GM18868 (cell line): Measurements from ENCODE around the gene RNF180.
"Not testable (repeated sequence)": the region's sequence is repeated elsewhere in the genome, so short reads cannot be mapped to it uniquely, and the experiment has no call there.

Source experiments
- ATAC-seq: cut with Tn5 transposase; IDR thresholded peaks from one replicate; pipeline ENCODE4 v1.9.1; 2021; ENCODE audit warnings: mild to moderate bottlenecking, moderate library complexity; ENCODE audit not compliant: unreplicated experiment

The RNF180 gene

DNA sequence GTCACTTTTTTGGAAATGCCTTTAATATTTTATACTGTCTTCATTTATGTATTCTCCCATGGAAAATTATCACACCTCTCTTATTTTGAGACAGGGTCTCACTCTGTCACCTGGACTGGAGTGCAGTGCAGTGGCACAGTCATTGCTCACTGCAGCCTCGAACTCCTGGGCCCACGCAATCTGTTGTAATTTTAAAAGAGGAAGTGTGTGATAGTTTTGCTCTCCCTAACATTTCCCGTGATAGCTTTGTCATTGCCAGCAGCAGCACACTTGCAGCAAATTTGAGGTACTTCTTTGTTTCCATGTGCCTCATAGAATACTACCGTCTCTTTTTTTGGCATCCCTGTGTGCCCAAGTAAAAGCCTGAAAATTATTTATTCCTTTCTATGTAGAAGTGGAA, 103.5 kb downstream of the RNF180 start:
- ATAC-seq, result no peak

DNA sequence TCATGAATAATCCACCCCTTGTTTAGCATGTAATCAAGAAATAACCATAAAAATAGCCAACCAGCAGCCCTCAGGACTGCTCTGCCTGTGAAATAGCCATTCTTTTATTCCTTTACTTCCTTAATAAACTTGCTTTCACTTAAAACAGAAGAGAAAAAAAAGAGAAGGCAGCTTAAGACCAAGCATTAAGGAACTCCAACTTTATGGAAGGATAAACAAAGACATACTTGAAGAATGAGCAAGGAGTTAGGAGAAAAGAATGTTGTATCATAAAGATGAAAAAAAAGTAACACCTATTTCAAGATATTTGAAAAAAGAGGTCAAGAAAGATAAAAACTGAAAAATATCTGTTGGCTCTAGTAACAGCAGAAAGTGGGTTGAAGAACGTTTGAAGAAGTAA, 107.6 kb downstream of the RNF180 start:
- no peak for ATAC-seq

DNA sequence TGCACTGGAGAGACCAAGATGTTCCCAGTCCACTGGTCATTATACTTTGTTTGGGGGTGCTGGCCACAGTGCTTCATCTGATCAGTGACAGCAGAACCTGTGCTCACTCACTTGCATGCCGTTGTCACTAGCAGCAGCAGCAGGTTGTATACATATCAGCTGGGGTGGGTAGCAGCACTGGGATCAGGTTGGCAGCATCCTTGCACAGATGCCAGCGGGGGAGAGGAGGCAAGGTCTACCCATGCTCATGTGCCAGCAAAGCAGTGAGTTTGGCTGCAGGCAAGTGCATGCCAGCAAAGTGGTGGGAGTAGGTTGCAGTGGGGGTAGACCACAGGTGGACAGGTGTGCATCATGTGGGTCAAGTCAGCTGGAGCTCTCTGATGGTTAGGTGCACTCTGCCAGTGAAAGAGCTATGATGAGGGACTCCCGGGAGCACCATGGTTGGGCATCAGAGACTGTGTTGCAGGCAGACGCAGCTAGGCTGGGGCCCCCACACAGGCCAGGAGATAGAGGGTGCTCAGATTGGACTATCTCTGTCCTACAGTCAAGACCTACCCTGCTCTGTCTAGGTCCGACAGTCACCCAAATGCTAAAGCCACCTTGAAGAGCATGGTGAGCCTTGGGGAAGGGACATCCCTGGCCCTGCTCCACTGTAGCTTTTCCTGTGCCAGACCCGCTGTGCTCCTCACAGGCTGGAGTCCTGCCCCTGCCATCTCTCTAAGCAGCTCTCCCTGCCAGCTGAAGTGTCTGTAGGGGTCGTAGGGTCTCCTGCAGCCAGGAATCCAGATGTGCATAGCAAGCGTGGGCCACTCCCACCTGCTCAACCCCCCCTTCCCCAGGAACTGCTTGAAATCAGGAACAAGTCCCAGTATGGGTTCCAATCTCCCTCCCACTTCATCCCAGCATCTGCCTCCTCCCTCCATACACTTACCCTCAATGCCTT, 119.8 kb downstream of the RNF180 start:
- ATAC-seq, result no peak

DNA sequence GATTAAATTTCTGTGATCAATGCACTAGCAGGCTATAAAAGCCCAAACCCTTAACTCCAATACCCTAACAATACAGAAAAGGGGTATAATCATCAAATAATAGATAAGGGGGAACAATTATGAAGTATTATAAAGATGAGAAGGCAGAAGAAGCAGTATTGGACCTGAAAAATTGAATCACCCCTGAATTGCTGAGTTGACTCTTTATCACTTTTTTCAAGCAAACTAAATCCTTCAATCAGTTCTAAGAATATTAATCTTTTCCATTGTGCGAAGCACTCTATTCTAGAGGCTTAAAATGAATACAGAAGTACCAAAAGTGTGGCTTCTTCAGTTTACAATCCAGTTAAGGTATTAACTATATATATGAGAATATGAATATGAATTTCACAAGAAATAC, 120.7 kb downstream of the RNF180 start:
- ATAC-seq, result no peak

DNA sequence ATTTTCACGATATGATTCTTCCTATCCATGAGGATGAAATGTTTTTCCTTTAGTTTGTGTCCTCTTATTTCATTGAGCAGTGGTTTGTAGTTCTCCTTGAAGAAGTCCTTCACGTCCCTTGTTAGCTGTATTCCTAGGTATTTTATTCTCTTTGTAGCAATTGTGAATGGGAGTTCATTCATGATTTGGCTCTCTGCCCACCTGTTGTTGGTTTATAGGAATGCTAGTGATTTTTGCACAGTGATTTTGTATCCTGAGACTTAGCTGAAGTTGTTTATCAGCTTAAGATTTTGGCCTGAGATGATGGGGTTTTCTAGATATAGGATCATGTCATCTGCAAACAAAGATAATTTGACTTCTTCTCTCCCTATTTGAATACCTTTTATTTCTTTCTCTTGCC, 122.9 kb downstream of the RNF180 start:
- ATAC-seq, result not testable (repeated sequence)

DNA sequence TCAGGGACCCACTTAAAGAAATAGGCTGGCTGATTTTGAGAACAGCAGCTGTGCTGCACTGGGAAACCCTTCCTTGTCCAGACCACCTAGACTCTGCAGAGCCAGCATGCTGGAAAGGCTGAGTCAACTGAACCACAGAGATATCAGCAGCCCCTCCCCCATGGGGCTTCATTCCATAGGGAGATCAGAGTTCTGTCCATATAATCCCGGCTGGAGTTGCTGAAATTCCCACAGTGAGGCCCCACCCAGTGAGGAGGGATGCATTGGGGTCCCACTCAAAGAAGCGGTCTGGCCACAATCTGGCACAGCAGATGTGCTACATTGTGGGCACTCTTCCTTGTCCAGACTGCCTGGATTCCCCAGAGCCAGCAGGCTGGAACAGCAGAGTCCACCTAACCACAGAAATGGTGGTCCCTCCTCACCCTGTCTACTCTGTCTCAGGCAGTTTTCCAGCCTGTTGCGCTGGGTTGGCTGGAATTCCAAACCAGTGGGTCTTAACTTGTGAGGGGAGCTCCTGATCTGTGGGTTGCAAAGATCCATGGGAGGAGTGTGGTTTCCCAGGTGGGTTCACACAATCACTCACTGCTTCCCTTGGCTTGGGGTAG, 127.1 kb downstream of the RNF180 start:
- ATAC-seq, result no peak

DNA sequence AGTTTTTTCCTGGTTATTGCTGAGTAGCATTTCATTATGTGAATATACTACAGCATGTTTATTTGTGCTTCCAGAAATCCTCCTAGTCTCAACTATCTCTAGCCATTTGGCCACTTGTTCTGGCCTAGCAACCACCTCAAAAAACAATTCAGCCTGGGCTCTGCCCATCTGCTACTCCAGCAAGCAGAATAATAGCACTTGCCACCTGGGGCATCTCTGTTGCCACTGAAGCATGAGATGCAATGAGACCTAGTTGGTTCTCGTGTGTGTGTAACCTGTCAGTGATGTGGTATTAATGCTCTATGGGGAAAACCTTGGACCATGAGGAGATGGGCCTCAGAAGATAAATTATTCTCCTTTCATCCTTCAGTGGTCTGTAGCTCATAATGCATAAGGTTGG, 129.5 kb downstream of the RNF180 start:
- ATAC-seq, result no peak

DNA sequence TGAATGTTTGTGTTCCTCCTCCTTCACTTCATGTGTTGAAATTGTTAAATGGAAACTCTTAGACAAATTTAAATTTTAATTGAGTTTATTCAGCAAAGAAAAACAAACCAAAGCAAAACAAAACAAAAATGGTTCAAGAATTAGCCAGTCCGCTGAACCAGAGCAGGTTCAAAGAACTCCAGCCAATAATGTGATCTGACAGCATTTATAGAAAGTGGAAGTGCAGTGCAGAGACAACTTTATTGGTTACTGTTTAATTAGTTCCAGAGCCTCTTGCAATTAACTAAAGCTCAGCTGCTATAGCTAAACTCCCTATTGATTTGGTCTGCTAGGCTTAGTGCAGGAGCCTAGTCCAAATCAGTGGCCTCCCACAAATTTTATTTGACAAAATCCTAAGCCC, 132.9 kb downstream of the RNF180 start:
- no peak for ATAC-seq

DNA sequence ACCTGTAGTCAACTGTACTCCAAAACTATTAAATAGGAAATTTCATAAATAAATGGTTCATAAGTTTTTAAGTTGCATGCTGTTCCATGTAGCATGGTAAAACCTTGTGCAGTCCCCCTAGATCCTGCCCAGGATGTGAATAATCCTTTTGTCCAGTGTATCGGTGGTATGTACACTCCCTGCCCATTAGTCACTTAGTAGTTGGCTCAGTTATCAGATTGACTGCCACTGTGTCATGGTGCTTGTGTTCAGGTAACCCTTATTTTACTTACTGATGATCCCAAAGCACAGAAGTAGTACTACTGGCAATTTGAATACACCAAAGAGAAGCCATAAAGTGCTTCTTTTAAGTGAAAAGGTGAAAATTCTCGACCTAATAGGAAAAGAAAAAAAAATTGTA, 134.2 kb downstream of the RNF180 start:
- ATAC-seq, result no peak

DNA sequence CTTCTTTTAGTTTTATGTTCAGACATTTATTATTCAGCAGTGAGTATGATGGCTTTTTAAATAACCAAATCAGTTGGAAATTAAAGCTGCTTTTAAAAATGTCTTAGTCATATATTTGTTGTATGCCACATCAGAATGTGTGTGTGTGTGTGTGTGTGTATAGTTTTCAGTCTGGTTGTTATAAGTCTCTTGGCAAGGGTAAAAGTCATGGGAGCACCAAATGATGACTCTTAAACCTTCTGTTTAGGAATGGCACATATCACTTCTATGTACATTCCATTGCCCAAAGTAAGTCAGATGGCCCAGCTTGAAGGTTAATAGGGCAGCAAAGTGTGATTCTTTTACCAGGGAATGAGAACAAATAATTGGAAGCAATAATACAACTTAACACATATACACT, 135.9 kb downstream of the RNF180 start:
- no peak for ATAC-seq

DNA sequence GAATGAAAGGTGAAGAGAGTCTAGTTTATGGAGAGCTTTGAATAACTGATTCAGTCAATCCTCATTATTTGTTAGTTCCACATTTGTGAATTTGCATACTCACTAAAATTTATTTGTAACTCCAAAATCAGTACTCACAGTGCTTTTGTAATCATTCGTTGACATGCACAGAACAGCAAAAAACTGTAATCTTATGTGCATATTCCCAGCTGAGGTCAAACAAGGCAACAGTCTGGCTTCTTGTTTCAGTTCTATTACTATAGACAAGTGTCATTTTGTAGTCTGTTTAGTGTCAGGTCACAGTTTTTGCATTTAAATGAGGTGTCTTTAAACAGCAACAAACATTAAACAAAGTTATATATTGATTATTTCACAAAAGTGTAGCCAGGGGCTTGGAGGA, 142.5 kb downstream of the RNF180 start:
- no peak for ATAC-seq

DNA sequence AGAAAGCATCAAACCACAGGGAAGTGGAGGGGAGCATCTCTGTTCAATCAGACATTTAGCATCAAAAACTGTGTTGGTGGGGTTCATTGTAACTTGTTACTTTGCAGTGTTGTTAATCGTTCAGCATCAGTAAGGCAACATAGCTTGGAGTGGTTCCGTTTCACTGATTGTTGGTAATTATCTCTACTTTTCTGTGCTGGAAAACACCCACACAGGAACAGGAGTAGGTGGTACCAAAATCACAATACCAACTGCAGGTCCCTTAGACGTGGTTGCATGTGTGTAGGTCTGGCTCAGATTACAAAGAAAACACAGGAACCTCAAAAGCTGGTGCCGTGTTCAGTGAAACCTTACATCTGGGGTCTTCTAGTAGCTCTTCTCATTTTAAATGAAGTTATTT, 146.8 kb downstream of the RNF180 start:
- ATAC-seq, result no peak

DNA sequence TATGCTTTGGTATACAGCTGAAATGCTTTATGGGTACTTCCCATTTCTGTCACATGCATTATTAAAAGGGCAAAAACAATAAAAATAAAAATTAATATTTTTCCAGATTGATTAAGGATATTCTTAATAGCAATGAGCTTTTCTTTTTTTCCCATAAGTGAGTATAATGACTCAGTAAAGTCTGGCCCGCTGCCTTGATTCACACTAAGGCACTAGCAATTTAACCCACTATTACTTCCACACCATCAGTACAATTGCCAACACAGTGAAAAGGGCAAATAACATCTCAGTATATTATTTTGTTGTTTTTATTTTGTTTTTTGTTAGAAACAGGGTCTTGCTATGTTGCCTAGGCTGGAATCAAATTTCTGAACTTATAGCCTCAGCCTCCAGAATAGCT, 150.1 kb downstream of the RNF180 start:
- no peak for ATAC-seq

DNA sequence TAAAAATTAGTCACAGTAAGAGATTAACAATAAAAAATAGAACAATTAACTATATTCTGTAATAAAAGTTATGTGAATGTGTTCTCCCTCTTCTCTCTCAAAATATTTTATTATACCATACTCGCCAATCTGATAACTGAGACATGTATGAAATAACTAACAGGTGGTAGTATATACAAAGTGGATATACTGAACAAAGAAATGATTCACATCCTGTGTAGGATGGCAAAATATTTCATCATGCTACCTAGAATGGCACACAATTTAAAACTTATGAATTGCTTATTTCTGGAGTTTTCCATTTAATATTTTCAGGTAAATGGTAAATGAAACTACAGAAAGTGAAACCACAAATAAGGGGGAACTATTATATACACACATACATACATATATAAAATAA, 152.5 kb downstream of the RNF180 start:
- ATAC-seq, result no peak

DNA sequence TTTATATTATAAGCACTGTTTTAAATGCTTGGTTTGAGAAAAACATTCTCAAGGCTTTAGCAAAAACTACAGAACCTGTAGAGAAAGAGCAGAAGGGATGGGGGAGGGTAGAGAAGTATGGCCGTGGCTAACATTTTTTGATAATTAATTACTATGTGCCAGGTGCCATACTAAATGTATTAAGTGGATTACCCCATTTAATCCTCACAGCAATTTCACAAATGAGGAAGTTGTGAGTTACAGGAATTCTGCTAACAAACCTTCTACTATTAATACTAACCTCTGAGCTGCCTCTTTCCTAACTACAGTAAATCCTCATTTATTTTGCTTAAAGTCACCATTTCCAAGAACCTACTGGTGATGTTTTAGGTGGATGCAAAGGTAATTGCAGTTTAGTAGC, 157.9 kb downstream of the RNF180 start:
- ATAC-seq, result no peak

DNA sequence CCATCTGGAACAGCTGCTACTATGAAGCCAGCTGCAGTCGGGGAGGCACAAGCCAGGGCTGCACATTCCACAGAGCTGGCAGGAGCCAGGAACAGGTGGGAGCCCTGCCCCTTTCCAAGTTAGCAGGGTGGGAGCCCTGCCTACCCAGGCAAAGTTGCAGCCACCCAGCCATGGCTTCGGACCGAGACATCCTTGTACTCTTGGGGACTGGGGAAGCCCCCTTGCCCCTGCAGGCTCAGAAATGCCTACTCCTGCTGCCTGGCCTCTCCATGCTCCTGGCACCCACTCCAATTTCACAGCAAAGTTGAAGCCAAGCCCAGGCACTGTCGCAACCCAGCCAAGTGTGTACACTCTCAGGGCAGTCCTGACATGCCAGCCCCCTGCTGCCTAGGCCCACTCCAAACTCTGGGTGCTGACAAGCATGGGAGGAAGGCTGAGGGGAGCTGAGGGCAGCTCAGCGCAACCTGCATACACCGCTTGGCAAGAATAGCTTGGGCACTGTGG, 165.1 kb downstream of the RNF180 start:
- ATAC-seq, result no peak

DNA sequence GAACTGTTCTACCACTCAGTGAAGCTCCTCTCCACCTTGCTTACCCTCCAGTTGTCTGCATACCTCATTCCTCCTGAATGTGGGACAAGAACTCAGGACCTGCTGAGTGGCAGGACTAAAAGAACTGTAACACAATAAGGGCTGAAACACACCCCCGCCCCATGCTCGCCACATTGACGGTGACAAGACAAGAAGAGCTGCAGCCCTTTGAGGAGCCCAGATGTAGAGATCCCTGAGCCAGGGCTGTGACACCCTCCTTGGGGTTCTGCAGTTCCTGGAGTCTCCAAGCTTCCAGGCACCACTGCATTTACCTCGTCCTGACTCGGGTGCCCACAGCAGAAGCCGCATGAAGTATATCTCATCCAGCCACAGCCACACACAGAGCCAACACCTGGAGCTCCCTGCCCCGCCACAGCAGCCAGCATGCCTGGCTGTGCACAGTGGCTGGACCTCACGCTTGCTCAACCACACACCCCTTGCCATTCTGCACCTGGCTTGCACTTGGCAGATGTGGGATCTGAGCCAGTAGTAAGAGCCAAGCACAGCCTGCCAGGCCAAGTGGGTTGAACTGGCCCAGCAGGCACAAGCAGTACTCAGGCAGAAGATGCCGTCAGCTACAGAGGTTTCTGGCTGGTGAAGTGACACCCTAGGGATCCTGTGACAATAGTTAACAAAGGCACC, 166.1 kb downstream of the RNF180 start:
- no peak for ATAC-seq

DNA sequence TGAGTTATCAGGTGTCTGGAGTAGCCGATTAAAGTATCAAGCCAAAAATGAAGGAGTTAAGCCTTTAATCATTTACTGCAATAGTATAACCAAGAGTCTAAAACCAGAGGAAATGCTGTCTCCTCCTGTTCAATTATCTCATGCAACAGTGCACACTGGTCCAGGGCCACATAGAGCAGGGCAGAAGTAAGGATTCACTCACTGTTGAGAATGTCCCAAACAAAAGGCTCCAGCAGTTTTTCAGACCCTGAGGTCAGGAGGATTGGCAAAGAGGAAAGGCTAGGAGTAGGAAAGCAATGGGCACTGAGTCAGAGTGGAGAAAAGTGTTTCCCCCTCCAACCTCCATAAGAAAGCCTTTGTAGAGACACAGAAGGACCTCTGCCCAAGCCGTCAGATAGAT, 168.2 kb downstream of the RNF180 start:
- ATAC-seq, result no peak

DNA sequence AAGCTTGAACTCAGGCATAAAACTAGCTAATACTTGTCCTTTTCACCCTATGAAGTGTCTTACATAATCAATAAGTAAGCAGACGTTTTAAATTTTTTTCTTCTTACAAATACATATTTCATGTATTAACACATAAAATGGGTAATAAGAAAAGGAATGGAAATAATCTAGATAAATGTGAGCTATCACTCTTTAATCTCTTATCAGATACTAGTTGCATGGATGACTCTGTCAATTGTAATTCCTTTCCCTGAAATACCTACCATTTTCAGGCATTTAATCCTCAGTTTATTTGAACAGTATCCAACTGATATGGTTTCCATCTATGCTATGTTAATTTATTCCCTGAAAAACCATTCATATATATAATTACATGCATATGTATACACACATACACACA, 174.1 kb downstream of the RNF180 start:
- ATAC-seq, result no peak

DNA sequence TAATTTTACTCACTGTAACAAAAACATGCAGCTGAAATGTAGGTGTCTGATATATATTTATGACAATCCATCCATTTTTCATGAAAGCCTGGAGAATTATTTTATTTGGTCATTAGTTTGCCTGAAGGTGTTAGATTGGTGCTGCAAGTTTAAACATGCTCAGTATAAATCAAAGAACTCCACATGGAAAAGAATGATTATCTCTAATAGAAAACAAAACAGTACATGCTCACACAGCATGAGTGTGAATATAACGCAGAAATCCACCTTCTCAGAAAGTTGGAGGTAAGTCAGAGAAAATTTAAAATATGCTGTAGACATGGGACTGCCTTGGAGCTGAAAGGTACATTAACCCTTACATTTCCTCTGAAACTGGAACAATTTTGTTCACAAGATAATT, 174.7 kb downstream of the RNF180 start:
- ATAC-seq, result no peak

DNA sequence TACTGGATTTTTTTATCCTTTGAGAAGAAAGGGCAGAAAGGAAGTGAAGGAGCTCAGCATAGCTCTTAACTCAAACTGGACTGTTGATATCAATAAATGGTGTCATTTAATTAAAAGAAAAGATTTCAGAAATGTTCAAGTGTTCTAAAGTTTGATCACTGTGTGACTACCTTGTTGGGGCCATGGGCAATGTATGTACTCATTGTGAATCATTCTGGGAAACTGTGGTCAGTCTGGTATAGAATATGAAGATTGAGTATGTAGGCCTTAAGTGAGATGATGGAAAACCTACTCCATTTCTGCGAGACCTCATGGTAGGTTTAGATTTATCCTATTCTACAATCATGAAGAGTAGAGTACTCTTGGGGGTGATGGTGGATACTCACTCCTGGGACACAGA, 175.7 kb downstream of the RNF180 start:
- no peak for ATAC-seq

DNA sequence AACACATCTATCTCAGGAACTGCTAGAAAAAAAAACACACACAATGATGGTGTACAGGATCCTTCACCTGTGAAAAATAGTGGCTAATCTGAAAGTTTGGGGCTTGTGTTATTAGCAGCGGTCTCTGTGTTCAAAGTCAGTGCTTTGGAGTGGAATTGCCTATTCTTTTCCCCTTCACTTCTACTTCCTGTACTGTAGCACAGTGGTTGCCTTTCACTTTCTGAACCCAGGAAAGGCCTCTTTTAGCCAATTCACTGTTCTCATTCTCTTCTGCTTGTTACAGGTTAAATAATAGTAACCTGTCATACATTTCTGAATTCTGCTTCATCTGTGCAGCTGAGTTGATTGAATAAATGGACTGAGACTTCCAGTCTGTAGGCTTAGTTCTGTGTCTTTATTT, 178.9 kb downstream of the RNF180 start:
- ATAC-seq, result no peak
